ENCODE measurements around the gene NUAK2. TPM values are rescaled to one million over a fixed set of nuclear protein-coding genes. Genes with fewer than 3 reads are reported as not detected.

Gene NUAK2
- total RNA-seq, result 7.4 TPM

DNA sequence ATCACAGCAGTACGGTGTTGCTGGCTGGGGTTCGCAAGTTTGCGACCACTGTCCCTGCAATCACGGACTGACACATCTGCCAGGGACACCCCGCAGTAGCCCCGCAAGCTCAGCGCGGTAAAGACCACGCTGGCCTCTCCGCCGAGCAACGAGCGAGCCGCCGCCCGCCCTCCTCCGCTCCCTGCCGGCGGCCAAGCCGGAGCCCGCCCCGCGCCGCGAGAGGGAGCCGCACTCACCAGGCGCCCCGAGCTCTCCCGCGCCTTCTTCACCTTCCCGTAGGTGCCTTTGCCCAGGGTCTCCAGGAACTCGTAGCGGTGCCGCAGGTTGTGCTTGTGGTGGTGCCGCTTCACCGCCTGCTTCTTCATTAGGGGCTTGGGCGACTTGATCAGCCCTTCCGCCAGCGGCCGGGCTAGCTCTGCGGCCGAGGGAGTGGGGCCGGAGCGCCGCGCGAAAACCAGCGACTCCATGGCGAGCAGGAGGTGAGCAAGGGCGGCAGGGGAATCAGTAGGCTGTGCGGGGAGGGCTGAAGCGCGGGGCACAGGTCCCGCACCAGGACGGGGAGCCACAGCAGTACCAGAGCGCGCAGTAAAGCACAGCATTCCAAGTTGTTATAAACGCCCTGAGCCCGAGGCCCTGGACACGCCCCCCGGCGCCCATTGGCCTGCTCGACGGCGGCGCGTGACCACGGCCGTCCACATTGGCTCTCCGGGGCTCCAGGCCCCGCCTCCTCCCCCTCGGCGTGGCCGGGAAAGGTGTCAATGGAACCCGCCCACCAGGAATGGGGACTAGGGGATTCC lies at the start of gene NUAK2:
NUAK2 (minus strand) TSS at position 584 of the 797 bp plus-strand sequence; CDS start at position 467, 117 bp downstream.

GRCh38 chr1:205356440-205357139 lies 35.0 kb upstream of the NUAK2 start, which contains the start of gene KLHDC8A:
Gene KLHDC8A (minus strand): TSS chr1:205356922. CDS start chr1:205343604, 13,318 bp downstream.

Other genes starting within 250 kb of the NUAK2 start
- gene TMEM81, start 237.3 kb downstream of the NUAK2 start, total RNA-seq, result 2.9 TPM
- gene RBBP5, start 199.8 kb downstream of the NUAK2 start, total RNA-seq, result 35.3 TPM
- 29.2 TPM for gene DSTYK, start 110.0 kb downstream of the NUAK2 start, total RNA-seq
- gene TMCC2, start 93.8 kb downstream of the NUAK2 start, total RNA-seq, result 45.5 TPM
- 20.7 TPM for gene KLHDC8A, start 35.2 kb upstream of the NUAK2 start, total RNA-seq
- gene LEMD1, start 100.3 kb upstream of the NUAK2 start, total RNA-seq, result 64.0 TPM
- 8.4 TPM for gene BLACAT1, start 134.3 kb upstream of the NUAK2 start, total RNA-seq
- 7.0 TPM for gene CDK18, start 182.9 kb upstream of the NUAK2 start, total RNA-seq